IMR-90 (cell line): ENCODE data around the gene CNOT6. TPM values are rescaled to one million over a fixed set of nuclear protein-coding genes. Genes with fewer than 3 reads are reported as not detected.
"Not testable (repeated sequence)": the region's sequence is repeated elsewhere in the genome, so short reads cannot be mapped to it uniquely, and the experiment has no call there.

Experiments used
- ATAC-seq: fragments of 200-7000 bp; cut with Tn5 transposase; 2 replicates; pipeline ENCODE4 v1.9.1; 2020; ENCODE audit warnings: low read depth, mild to moderate bottlenecking, moderate library complexity
- BruUV-seq: library from RNA; stranded (reverse); fragments of 400-500 nt; replicated peaks from 2 replicates; lab custom pipeline; 2021; lab: Mats Ljungman, UMichigan
- CTCF ChIA-PET: fragments of 300-600 bp; formaldehyde crosslinking; extraction: SDS; loops from one replicate; lab custom pipeline; 2021; ENCODE audit warnings: antibody characterized with exemption; lab: Yijun Ruan, JAX
- POLR2A ChIA-PET: fragments of 300-600 bp; sonication (Branson Sonifier 250); formaldehyde crosslinking; loops from one replicate; lab custom pipeline; 2022; ENCODE audit warnings: antibody characterized with exemption; ENCODE audit not compliant: unreplicated experiment; lab: Charles Lee
- DNase-seq: peaks from one replicate; pipeline ENCODE4 v3.0.0; 2013
- H2AFZ ChIP-seq: replicated peaks from 2 replicates; pipeline ENCODE3; 2013; ENCODE audit warnings: low read length, mild to moderate bottlenecking; ENCODE audit not compliant: poor library complexity
- H2AK5ac ChIP-seq: 2 replicates; pipeline ENCODE4 v1.6.1; 2013; ENCODE audit warnings: low read depth, low read length, inconsistent platforms
- H2AK9ac ChIP-seq: replicated peaks from 2 replicates; pipeline ENCODE3; 2013; ENCODE audit warnings: mild to moderate bottlenecking, low read depth, low read length, moderate library complexity; ENCODE audit not compliant: poor library complexity
- H2BK120ac ChIP-seq: 2 replicates; pipeline ENCODE4 v1.6.1; 2013; ENCODE audit warnings: low read depth, low read length, inconsistent platforms
- H2BK15ac ChIP-seq: 3 replicates; pipeline ENCODE4 v1.6.1; 2013; ENCODE audit warnings: low read depth, low read length, inconsistent platforms
- H2BK20ac ChIP-seq: 2 replicates; pipeline ENCODE4 v1.6.1; 2013; ENCODE audit warnings: low read depth, mild to moderate bottlenecking, inconsistent platforms, low read length, moderate library complexity
- H2BK5ac ChIP-seq: 2 replicates; pipeline ENCODE4 v1.6.1; 2013; ENCODE audit warnings: mild to moderate bottlenecking, low read depth, low read length, inconsistent platforms; ENCODE audit not compliant: poor library complexity, severe bottlenecking
- H3K14ac ChIP-seq: replicated peaks from 2 replicates; pipeline ENCODE4 v1.6.1; 2013; ENCODE audit warnings: low read depth, low read length, inconsistent platforms
- H3K18ac ChIP-seq: 2 replicates; pipeline ENCODE4 v1.6.1; 2013; ENCODE audit warnings: low read depth, low read length, control low read depth
- H3K23ac ChIP-seq: 2 replicates; pipeline ENCODE4 v1.6.1; 2013; ENCODE audit warnings: low read depth, low read length, inconsistent platforms
- H3K27ac ChIP-seq: 2 replicates; pipeline ENCODE4 v1.5.1; 2013; ENCODE audit warnings: mild to moderate bottlenecking, control low read depth, low read length; ENCODE audit not compliant: insufficient read depth
- H3K27me3 ChIP-seq: 2 replicates; pipeline ENCODE4 v1.6.1; 2013; ENCODE audit warnings: low read length; ENCODE audit not compliant: control insufficient read depth, insufficient read depth
- H3K36me3 ChIP-seq: 2 replicates; pipeline ENCODE4 v1.6.1; 2013; ENCODE audit warnings: low read length, mixed read lengths; ENCODE audit not compliant: control insufficient read depth, insufficient read depth
- H3K4ac ChIP-seq: 2 replicates; pipeline ENCODE4 v1.6.1; 2013; ENCODE audit warnings: low read depth, low read length, inconsistent platforms
- H3K4me1 ChIP-seq: 2 replicates; pipeline ENCODE4 v1.6.1; 2013; ENCODE audit warnings: low read length, mixed read lengths; ENCODE audit not compliant: control insufficient read depth, insufficient read depth
- H3K4me2 ChIP-seq: 2 replicates; pipeline ENCODE4 v1.6.1; 2013; ENCODE audit warnings: low read depth, mild to moderate bottlenecking, control low read depth, low read length, moderate library complexity
- H3K4me3 ChIP-seq: 2 replicates; pipeline ENCODE4 v1.5.1; 2013; ENCODE audit warnings: low read depth, mild to moderate bottlenecking, control low read depth, low read length, moderate library complexity; ENCODE audit not compliant: insufficient read depth
- H3K56ac ChIP-seq: 2 replicates; pipeline ENCODE4 v1.6.1; 2013; ENCODE audit warnings: low read length, inconsistent platforms; ENCODE audit not compliant: insufficient read depth; ENCODE audit errors: extremely low read depth
- H3K79me1 ChIP-seq, 2 experiments: 2 replicates each; pipeline ENCODE4 v1.6.1; 2013; ENCODE audit warnings: low read length in 2 of 2, inconsistent platforms in 1 of 2, low read depth in 1 of 2
- H3K9ac ChIP-seq: 2 replicates; pipeline ENCODE4 v1.6.1; 2013; ENCODE audit warnings: low read depth, low read length, control low read depth
- H3K9me1 ChIP-seq: 2 replicates; pipeline ENCODE4 v1.6.1; 2013; ENCODE audit warnings: low read length, inconsistent platforms; ENCODE audit not compliant: insufficient read depth
- H3K9me3 ChIP-seq: 2 replicates; pipeline ENCODE4 v1.6.1; 2013; ENCODE audit warnings: low read length; ENCODE audit not compliant: control insufficient read depth, insufficient read depth
- H4K20me1 ChIP-seq: 2 replicates; pipeline ENCODE4 v1.6.1; 2013; ENCODE audit warnings: low read length, inconsistent platforms; ENCODE audit not compliant: insufficient read depth
- H4K5ac ChIP-seq: 2 replicates; pipeline ENCODE4 v1.6.1; 2013; ENCODE audit warnings: mild to moderate bottlenecking, low read depth, low read length, control low read depth
- H4K8ac ChIP-seq, 2 experiments: 2 replicates each; pipeline ENCODE4 v1.6.1; 2013; ENCODE audit warnings: low read depth in 2 of 2, low read length in 2 of 2, control low read depth in 1 of 2, inconsistent platforms in 1 of 2
- H4K91ac ChIP-seq: 2 replicates; pipeline ENCODE4 v1.6.1; 2013; ENCODE audit warnings: low read depth, low read length, inconsistent platforms; ENCODE audit not compliant: insufficient read depth
- WGBS, 2 experiments: methylation state at CpG; one replicate each; pipeline versions ENCODE4 v1.1.5 to v1.1.7; 2013; ENCODE audit warnings: missing lambda C conversion rate in 2 of 2; ENCODE audit not compliant: insufficient read length in 1 of 2; ENCODE audit errors: extremely low coverage in 2 of 2; 5-methylcytosine and 5-hydroxymethylcytosine counted together
- dilution Hi-C: fragments of 300-500 bp; cut with HindIII; formaldehyde crosslinking; loops from one replicate; pipeline ENCODE4 v1.14.3; 2018; ENCODE audit warnings: low sequenced_read_pairs; ENCODE audit not compliant: unreplicated experiment
- in situ Hi-C: fragments of 300-500 bp; cut with MboI; formaldehyde crosslinking; loops from 3 replicates; pipeline ENCODE4 v1.14.3; 2019; ENCODE audit warnings: low sequenced_read_pairs, inconsistent platforms, mixed read lengths
- intact Hi-C: fragments of 100-400 bp; cut with micrococcal nuclease; formaldehyde crosslinking; loops from 2 replicates; pipeline ENCODE4 v1.10.0; 2022
- polyA plus RNA-seq, 3 experiments: library from polyadenylated mRNA; depleted of rRNA; stranded (reverse); fragments of >200 nt; gene quantifications; 2 replicates each; pipeline ENCODE4 v1.2.3, GENCODE V29; 2012; ENCODE audit warnings: low replicate concordance in 1 of 3
- total RNA-seq: library from RNA; depleted of rRNA; stranded (reverse); fragments of >200 nt; gene quantifications from 2 replicates; pipeline ENCODE4 v1.2.3, GENCODE V29; 2012

Gene CNOT6
- total and polyA plus RNA-seq, 2 of the 4 experiments (the other 2 are of a cell fraction), result 9.7 to 10.8 TPM

- in situ Hi-C loops, result loop anchor here (25.0 kb wide), 1 partner anchor 328 kb away; no protein-coding TSS in a partner anchor
- H3K14ac ChIP-seq, H2BK5ac ChIP-seq, H3K56ac ChIP-seq, H3K9me3 ChIP-seq, H2BK20ac ChIP-seq, H2AFZ ChIP-seq, H3K4me2 ChIP-seq, H3K27me3 ChIP-seq, dilution Hi-C loops, H3K9me1 ChIP-seq, H4K91ac ChIP-seq, H3K36me3 ChIP-seq, H3K79me1 ChIP-seq, H3K4ac ChIP-seq, H2BK120ac ChIP-seq, H3K23ac ChIP-seq, DNase-seq, POLR2A ChIA-PET, H3K4me1 ChIP-seq, H2AK5ac ChIP-seq, intact Hi-C loops, H4K20me1 ChIP-seq, H3K4me3 ChIP-seq, H4K5ac ChIP-seq, BruUV-seq, H2BK15ac ChIP-seq, ATAC-seq, H3K27ac ChIP-seq, H3K18ac ChIP-seq, H4K8ac ChIP-seq, CTCF ChIA-PET, H3K9ac ChIP-seq, H2AK9ac ChIP-seq: not testable (repeated sequence)
- WGBS, 2 experiments, result 76% methylated on average over 3 of the region's 4 CpGs; no CpG with 5 or more reads in 1 of the 2 experiments
Measured at GRCh38 chr5:180465052-180465451, 29.1 kb upstream of the CNOT6 start.
